Activated naive CD4-positive, alpha-beta T cell treated with anti-CD3 and anti-CD28 coated beads, Interleukin-2, amount 50 U/mL, for 24 hours (primary cell): ENCODE results near the gene CDH22.

Experiments used
- H3K27ac Mint-ChIP-seq: one replicate; pipeline ENCODE4 v1.8.0; 2021; ENCODE audit warnings: mild to moderate bottlenecking, mixed read lengths
- H3K27me3 Mint-ChIP-seq: one replicate; pipeline ENCODE4 v1.8.0; 2021; ENCODE audit warnings: mixed read lengths
- H3K36me3 Mint-ChIP-seq: one replicate; pipeline ENCODE4 v1.8.0; 2021; ENCODE audit warnings: mixed read lengths
- H3K4me1 Mint-ChIP-seq: one replicate; pipeline ENCODE4 v1.8.0; 2021; ENCODE audit warnings: mixed read lengths
- H3K4me3 Mint-ChIP-seq: one replicate; pipeline ENCODE4 v1.8.0; 2021; ENCODE audit warnings: mild to moderate bottlenecking, mixed read lengths
- H3K9me3 Mint-ChIP-seq: one replicate; pipeline ENCODE4 v1.8.0; 2021; ENCODE audit warnings: mixed read lengths

CDH22 gene

GRCh38 chr20:46300281-46300680, 8.0 kb downstream of the CDH22 start:
- H3K27ac Mint-ChIP-seq: no peak overlapping the region
- no peaks in the 10 kb centered on the region for H3K9me3 Mint-ChIP-seq

GRCh38 chr20:46299078-46299477, 9.2 kb downstream of the CDH22 start:
- Mint-ChIP-seq H3K4me3 (no peak overlapping the region), H3K27ac (no peak overlapping the region), H3K9me3 (no peaks in the 10 kb centered on the region), H3K4me1 (no peaks in the 10 kb centered on the region), H3K27me3 (peaks cover 30% of the 10 kb centered on the region), H3K36me3 (no peaks in the 10 kb centered on the region)

More at GRCh38 chr20:46300281-46300680, 8.0 kb downstream of the CDH22 start:
- H3K4me1 Mint-ChIP-seq: no peaks in the 10 kb centered on the region
- peaks cover 27% of the 10 kb centered on the region for H3K27me3 Mint-ChIP-seq
- no peak overlapping the region for H3K4me3 Mint-ChIP-seq
- no peaks in the 10 kb centered on the region for H3K36me3 Mint-ChIP-seq

GRCh38 chr20:46298374-46298773, 9.9 kb downstream of the CDH22 start:
- Mint-ChIP-seq H3K9me3 (no peaks in the 10 kb centered on the region), H3K27me3 (peaks cover 26% of the 10 kb centered on the region), H3K27ac (no peak overlapping the region), H3K36me3 (no peaks in the 10 kb centered on the region), H3K4me1 (no peaks in the 10 kb centered on the region), H3K4me3 (no peak overlapping the region)

- no peaks in the 10 kb centered on the region for H3K9me3 Mint-ChIP-seq
- no peaks in the 10 kb centered on the region for H3K4me1 Mint-ChIP-seq
- no peaks in the 10 kb centered on the region for H3K36me3 Mint-ChIP-seq
- no peak overlapping the region for H3K4me3 Mint-ChIP-seq
- H3K27ac Mint-ChIP-seq: no peak overlapping the region
- H3K27me3 Mint-ChIP-seq: peaks cover 28% of the 10 kb centered on the region
These were observed 11.6 kb downstream of the CDH22 start for GRCh38 chr20:46296526-46297250.

GRCh38 chr20:46293084-46293483, 15.2 kb downstream of the CDH22 start:
- Mint-ChIP-seq H3K4me3 (no peak overlapping the region), H3K36me3 (no peaks in the 10 kb centered on the region), H3K27ac (no peak overlapping the region), H3K27me3 (peaks cover 24% of the 10 kb centered on the region), H3K9me3 (no peaks in the 10 kb centered on the region), H3K4me1 (no peaks in the 10 kb centered on the region)

GRCh38 chr20:46291401-46291800, 16.9 kb downstream of the CDH22 start:
- no peaks in the 10 kb centered on the region for H3K36me3 Mint-ChIP-seq
- no peaks in the 10 kb centered on the region for H3K4me1 Mint-ChIP-seq
- no peaks in the 10 kb centered on the region for H3K9me3 Mint-ChIP-seq
- no peak overlapping the region for H3K27ac Mint-ChIP-seq
- H3K27me3 Mint-ChIP-seq: peaks cover 18% of the 10 kb centered on the region
- no peak overlapping the region for H3K4me3 Mint-ChIP-seq

- no peak overlapping the region for H3K27ac Mint-ChIP-seq
- H3K4me3 Mint-ChIP-seq: no peak overlapping the region
- H3K9me3 Mint-ChIP-seq: no peaks in the 10 kb centered on the region
- no peaks in the 10 kb centered on the region for H3K4me1 Mint-ChIP-seq
- H3K36me3 Mint-ChIP-seq: no peaks in the 10 kb centered on the region
- H3K27me3 Mint-ChIP-seq: peaks cover 15% of the 10 kb centered on the region
These were observed 18.9 kb downstream of the CDH22 start for GRCh38 chr20:46289432-46289831.

GRCh38 chr20:46286977-46287376, 21.3 kb downstream of the CDH22 start:
- Mint-ChIP-seq H3K4me3 (no peak overlapping the region), H3K27me3 (peaks cover 19% of the 10 kb centered on the region), H3K36me3 (no peaks in the 10 kb centered on the region), H3K4me1 (no peaks in the 10 kb centered on the region), H3K9me3 (no peaks in the 10 kb centered on the region), H3K27ac (no peak overlapping the region)

- H3K4me1 Mint-ChIP-seq: no peaks in the 10 kb centered on the region
- H3K9me3 Mint-ChIP-seq: no peaks in the 10 kb centered on the region
- no peak overlapping the region for H3K27ac Mint-ChIP-seq
- peaks cover 18% of the 10 kb centered on the region for H3K27me3 Mint-ChIP-seq
- no peaks in the 10 kb centered on the region for H3K36me3 Mint-ChIP-seq
- H3K4me3 Mint-ChIP-seq: no peak overlapping the region
These were observed 21.9 kb downstream of the CDH22 start for GRCh38 chr20:46286382-46286781.

GRCh38 chr20:46285740-46286139, 22.6 kb downstream of the CDH22 start:
- no peaks in the 10 kb centered on the region for H3K4me1 Mint-ChIP-seq
- no peak overlapping the region for H3K27ac Mint-ChIP-seq
- H3K4me3 Mint-ChIP-seq: no peak overlapping the region
- peaks cover 23% of the 10 kb centered on the region for H3K27me3 Mint-ChIP-seq
- H3K36me3 Mint-ChIP-seq: no peaks in the 10 kb centered on the region
- no peaks in the 10 kb centered on the region for H3K9me3 Mint-ChIP-seq

GRCh38 chr20:46285072-46285471, 23.2 kb downstream of the CDH22 start:
- peaks cover 24% of the 10 kb centered on the region for H3K27me3 Mint-ChIP-seq
- H3K4me3 Mint-ChIP-seq: no peak overlapping the region
- no peak overlapping the region for H3K27ac Mint-ChIP-seq
- no peaks in the 10 kb centered on the region for H3K4me1 Mint-ChIP-seq
- no peaks in the 10 kb centered on the region for H3K9me3 Mint-ChIP-seq
- no peaks in the 10 kb centered on the region for H3K36me3 Mint-ChIP-seq

- Mint-ChIP-seq H3K4me3 (no peak overlapping the region), H3K36me3 (no peaks in the 10 kb centered on the region), H3K27ac (no peak overlapping the region), H3K9me3 (no peaks in the 10 kb centered on the region), H3K4me1 (no peaks in the 10 kb centered on the region), H3K27me3 (peaks cover 29% of the 10 kb centered on the region)
These were observed 24.3 kb downstream of the CDH22 start for GRCh38 chr20:46284040-46284427.

- Mint-ChIP-seq H3K27me3 (peaks cover 31% of the 10 kb centered on the region), H3K27ac (no peak overlapping the region), H3K4me3 (no peak overlapping the region), H3K9me3 (no peaks in the 10 kb centered on the region), H3K4me1 (no peaks in the 10 kb centered on the region), H3K36me3 (no peaks in the 10 kb centered on the region)
These were observed 24.8 kb downstream of the CDH22 start for GRCh38 chr20:46283426-46284039.

- no peak overlapping the region for H3K27ac Mint-ChIP-seq
- H3K27me3 Mint-ChIP-seq: peaks cover 35% of the 10 kb centered on the region
- no peaks in the 10 kb centered on the region for H3K9me3 Mint-ChIP-seq
- no peak overlapping the region for H3K4me3 Mint-ChIP-seq
- no peaks in the 10 kb centered on the region for H3K36me3 Mint-ChIP-seq
- no peaks in the 10 kb centered on the region for H3K4me1 Mint-ChIP-seq
These were observed 25.6 kb downstream of the CDH22 start for GRCh38 chr20:46282669-46283068.

- no peaks in the 10 kb centered on the region for H3K9me3 Mint-ChIP-seq
- no peak overlapping the region for H3K27ac Mint-ChIP-seq
- H3K4me3 Mint-ChIP-seq: no peak overlapping the region
- H3K4me1 Mint-ChIP-seq: no peaks in the 10 kb centered on the region
- H3K36me3 Mint-ChIP-seq: peaks cover 3% of the 10 kb centered on the region
- H3K27me3 Mint-ChIP-seq: peaks cover 54% of the 10 kb centered on the region
These were observed 29.2 kb downstream of the CDH22 start for GRCh38 chr20:46279103-46279502.

- H3K9me3 Mint-ChIP-seq: no peaks in the 10 kb centered on the region
- H3K27ac Mint-ChIP-seq: no peak overlapping the region
- peaks cover 50% of the 10 kb centered on the region for H3K27me3 Mint-ChIP-seq
- H3K4me1 Mint-ChIP-seq: no peaks in the 10 kb centered on the region
- H3K4me3 Mint-ChIP-seq: no peak overlapping the region
- peaks cover 3% of the 10 kb centered on the region for H3K36me3 Mint-ChIP-seq
These were observed 30.7 kb downstream of the CDH22 start for GRCh38 chr20:46277602-46278001.
